K562 (cell line): Measurements from ENCODE around the gene FMNL3. TPM values are rescaled to one million over a fixed set of nuclear protein-coding genes. Genes with fewer than 3 reads are reported as not detected.

Experiments used
- RB1 ChIP-seq: fragments of 450-650 bp; IDR thresholded peaks from 2 replicates; pipeline ENCODE4 v1.6.1; 2017; ENCODE audit warnings: low read depth, mild to moderate bottlenecking
- RREB1 ChIP-seq: fragments of 250-450 bp; sonication (Bioruptor Pico); IDR thresholded peaks from 2 replicates; pipeline ENCODE4 v1.4.0; 2020
- SRSF9 ChIP-seq: fragments of 200-400 bp; formaldehyde crosslinking; IDR thresholded peaks from 2 replicates; pipeline ENCODE4 v1.6.1; 2017; ENCODE audit warnings: low read depth, low read length, borderline replicate concordance
- TAF1 ChIP-seq: IDR thresholded peaks from 2 replicates; pipeline ENCODE4 v1.6.1; 2011; ENCODE audit warnings: mild to moderate bottlenecking, low read length, moderate library complexity; ENCODE audit not compliant: insufficient read depth, control insufficient read depth, severe bottlenecking; ENCODE audit errors: extremely low read depth
- ZFP36 ChIP-seq: fragments of 150-350 bp; IDR thresholded peaks from 2 replicates; pipeline ENCODE4 v1.6.1; 2018; ENCODE audit warnings: low read length, low read depth; ENCODE audit not compliant: partially characterized antibody
- polyA plus RNA-seq, 8 experiments: library from polyadenylated mRNA; depleted of rRNA in 4 of 8; stranded (reverse) in 5 of 8; unstranded in 3 of 8; fragments of >200 nt; fragmentation: Nextera tagmentation in 2 of 8; fragmentation: Illumina TruSeq in 1 of 8; extraction: Ambion mirVana in 2 of 8; extraction: Trizol in 1 of 8; gene quantifications; 2 replicates each; pipeline versions ENCODE4 v1.2.1 to v1.2.3, GENCODE V29; 2011 to 2014; ENCODE audit warnings: inconsistent platforms in 1 of 8, missing spikeins in 1 of 8
- total RNA-seq, 7 experiments: library from RNA; depleted of rRNA in 6 of 7; stranded (reverse); fragments of >200 nt in 6 of 7; fragmentation: Illumina TruSeq in 2 of 7; extraction: Trizol in 2 of 7; gene quantifications; 2 replicates each; pipeline versions ENCODE4 v1.2.1 to v1.2.3, GENCODE V29; 2011 to 2021; ENCODE audit warnings: low replicate concordance in 1 of 7
- TF ChIP-seq, protein P1 (sequence below): fragments of 200-400 bp; formaldehyde crosslinking; IDR thresholded peaks from 2 replicates; pipeline ENCODE4 v1.6.1; 2017; ENCODE audit warnings: mild to moderate bottlenecking, low read depth, low read length, moderate library complexity

FMNL3 gene
- total and polyA plus RNA-seq, 9 of the 15 experiments (the other 6 are each of a cell fraction or from before 2014, with no cell fraction given): 0.49 to 14.4 (median 6.8) TPM

DNA sequence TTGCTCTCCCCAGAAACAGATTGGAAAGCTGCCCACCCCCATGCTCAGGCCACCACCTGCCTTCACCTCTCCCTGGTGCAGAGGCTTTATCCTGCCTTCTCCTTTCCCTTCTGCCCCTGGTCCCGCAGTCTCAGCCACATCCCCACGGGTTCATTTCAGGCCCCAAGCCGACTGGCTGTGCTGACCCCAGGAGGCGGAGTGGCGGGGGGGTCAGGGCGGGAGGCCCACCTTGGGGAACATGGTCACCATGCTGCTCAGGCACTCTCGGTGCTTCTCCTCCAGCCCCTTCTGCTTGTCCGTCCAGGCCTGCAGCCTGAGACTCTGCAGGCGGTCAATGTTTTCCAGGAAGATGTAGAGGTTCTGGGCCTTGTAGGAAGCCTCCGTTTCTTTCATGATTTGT is 108.7 kb downstream of the FMNL3 start (continued):
- TF ChIP-seq RREB1 (CRISPR knock-in tag) (no peak), RB1 (no peak), SRSF9 (no peak), TAF1 (no peak), ZFP36 (no peak)
- TF ChIP-seq, protein P1, sequence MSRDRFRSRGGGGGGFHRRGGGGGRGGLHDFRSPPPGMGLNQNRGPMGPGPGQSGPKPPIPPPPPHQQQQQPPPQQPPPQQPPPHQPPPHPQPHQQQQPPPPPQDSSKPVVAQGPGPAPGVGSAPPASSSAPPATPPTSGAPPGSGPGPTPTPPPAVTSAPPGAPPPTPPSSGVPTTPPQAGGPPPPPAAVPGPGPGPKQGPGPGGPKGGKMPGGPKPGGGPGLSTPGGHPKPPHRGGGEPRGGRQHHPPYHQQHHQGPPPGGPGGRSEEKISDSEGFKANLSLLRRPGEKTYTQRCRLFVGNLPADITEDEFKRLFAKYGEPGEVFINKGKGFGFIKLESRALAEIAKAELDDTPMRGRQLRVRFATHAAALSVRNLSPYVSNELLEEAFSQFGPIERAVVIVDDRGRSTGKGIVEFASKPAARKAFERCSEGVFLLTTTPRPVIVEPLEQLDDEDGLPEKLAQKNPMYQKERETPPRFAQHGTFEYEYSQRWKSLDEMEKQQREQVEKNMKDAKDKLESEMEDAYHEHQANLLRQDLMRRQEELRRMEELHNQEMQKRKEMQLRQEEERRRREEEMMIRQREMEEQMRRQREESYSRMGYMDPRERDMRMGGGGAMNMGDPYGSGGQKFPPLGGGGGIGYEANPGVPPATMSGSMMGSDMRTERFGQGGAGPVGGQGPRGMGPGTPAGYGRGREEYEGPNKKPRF: no peak
